Fibroblast of skin of back (primary cell): Measurements from ENCODE around the gene UNC13A. TPM values are rescaled to one million over a fixed set of nuclear protein-coding genes. Genes with fewer than 3 reads are reported as not detected.

Experiments used
- DNase-seq: peaks from one replicate; pipeline ENCODE4 v3.0.0-alpha.2; 2013
- polyA plus RNA-seq, 2 experiments: library from polyadenylated mRNA; unstranded; fragments of 120-200 nt; gene quantifications; one replicate each; pipeline ENCODE4 v1.2.1, GENCODE V29; 2013; ENCODE audit not compliant: insufficient read length in 2 of 2

The UNC13A gene
- polyA plus RNA-seq (2013, experiment 1 of 2; ENCODE audit: insufficient read length): 0.45 TPM
- polyA plus RNA-seq (2013, experiment 2 of 2; ENCODE audit: insufficient read length): 0.41 TPM

DNA sequence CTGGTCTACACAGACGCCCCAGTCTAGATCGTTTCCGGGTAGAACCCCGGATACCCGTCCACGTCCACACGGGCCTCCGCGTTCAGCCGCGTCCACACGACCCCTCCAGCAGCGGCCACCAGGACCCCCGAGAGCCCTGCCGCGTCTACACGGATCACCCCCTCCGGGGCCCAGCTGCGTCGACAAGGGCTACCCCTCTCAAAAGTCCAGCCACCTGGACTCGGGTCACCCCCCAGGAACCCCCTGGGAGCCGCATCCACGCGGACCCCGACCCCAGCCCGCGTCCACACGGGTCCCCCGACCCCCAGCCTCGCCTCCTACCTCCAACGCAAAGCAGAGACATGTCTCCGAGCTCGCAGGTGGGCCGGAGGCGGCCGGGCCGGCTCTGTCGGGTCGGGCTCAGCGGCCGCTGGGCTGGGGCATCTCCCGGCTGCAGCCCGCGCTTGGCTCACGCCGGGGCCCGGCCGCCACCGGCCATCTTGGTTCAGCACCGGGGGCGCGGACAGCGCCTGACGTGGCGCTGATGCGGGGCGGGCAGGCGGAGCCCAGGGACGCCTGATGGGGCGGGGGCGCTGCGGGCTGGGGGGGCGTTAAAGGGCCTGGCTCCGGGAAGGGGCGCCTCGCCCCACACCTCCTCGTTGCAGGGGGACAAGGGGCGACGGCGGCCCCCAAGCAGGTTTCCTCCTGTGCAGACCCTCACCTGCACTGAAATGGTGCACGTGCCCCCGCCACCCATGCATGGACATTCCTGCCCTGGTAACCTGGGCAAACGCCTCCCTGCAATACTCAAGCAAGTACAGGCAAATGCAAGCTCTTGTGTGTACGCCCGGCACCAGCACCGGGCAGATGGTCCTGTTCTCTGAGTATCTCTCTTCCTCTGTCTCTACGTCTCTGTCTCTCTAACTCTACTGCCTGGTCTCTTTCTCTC is at the start of gene UNC13A:
TSS of gene UNC13A (minus strand) at position 498 of the 928 bp plus-strand sequence. CDS start at position 343, 155 bp downstream.
- peak; percentile 44 for DNase-seq

- no peak for DNase-seq
Measured at GRCh38 chr19:17737690-17738153, 49.6 kb upstream of the UNC13A start.

- no peak for DNase-seq
Measured at GRCh38 chr19:17735410-17735809, 47.3 kb upstream of the UNC13A start.

DNA sequence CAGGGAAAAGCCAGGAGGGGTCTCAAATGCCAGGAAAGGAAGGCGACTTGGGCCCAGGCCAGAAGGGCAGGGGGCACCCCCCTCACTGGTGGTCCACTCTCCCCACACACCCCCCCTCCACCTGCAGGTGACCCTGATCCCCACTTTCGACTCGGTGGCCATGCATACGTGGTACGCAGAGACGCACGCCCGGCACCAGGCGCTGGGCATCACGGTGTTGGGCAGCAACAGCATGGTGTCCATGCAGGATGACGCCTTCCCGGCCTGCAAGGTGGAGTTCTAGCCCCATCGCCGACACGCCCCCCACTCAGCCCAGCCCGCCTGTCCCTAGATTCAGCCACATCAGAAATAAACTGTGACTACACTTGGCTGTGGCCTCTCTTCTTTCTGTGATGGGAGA is 46.0 kb upstream of the UNC13A start:
- DNase-seq: no peak

GRCh38 chr19:17733127-17733526 is 45.0 kb upstream of the UNC13A start:
- DNase-seq: no peak

- no peak for DNase-seq
Measured at GRCh38 chr19:17727843-17728242, 39.7 kb upstream of the UNC13A start.

GRCh38 chr19:17726964-17727773 is 39.0 kb upstream of the UNC13A start:
- no peak for DNase-seq

DNA sequence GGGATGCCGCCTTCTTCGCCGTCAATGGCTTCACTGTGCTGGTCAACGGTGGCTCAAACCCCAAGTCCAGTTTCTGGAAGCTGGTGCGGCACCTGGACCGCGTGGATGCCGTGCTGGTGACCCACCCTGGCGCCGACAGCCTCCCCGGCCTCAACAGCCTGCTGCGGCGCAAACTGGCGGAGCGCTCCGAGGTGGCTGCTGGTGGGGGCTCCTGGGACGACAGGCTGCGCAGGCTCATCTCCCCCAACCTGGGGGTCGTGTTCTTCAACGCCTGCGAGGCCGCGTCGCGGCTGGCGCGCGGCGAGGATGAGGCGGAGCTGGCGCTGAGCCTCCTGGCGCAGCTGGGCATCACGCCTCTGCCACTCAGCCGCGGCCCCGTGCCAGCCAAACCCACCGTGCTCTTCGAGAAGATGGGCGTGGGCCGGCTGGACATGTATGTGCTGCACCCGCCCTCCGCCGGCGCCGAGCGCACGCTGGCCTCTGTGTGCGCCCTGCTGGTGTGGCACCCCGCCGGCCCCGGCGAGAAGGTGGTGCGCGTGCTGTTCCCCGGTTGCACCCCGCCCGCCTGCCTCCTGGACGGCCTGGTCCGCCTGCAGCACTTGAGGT is 38.1 kb upstream of the UNC13A start:
- DNase-seq: no peak

- DNase-seq: no peak
Measured at GRCh38 chr19:17725422-17726078, 37.4 kb upstream of the UNC13A start.

DNA sequence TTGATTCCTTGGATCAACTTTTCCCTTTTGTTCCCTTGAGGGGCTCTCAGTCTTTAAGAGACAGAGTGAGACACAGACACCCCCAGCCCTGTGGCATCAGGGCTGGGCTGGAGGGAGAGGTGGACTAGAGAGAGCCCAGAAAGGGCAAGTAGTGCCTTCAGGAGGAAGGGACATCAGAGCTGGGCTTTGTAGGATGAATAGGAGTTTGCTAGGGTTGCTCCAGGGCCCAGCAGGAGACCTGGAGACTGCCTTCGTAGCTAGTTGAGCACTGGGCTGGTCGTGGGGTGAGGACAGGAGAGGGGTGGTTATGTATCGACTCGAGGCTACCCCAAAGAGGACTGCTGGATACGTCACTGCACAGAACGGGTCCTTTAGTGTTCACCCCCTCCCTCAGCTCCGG is 36.5 kb upstream of the UNC13A start:
- no peak for DNase-seq

DNA sequence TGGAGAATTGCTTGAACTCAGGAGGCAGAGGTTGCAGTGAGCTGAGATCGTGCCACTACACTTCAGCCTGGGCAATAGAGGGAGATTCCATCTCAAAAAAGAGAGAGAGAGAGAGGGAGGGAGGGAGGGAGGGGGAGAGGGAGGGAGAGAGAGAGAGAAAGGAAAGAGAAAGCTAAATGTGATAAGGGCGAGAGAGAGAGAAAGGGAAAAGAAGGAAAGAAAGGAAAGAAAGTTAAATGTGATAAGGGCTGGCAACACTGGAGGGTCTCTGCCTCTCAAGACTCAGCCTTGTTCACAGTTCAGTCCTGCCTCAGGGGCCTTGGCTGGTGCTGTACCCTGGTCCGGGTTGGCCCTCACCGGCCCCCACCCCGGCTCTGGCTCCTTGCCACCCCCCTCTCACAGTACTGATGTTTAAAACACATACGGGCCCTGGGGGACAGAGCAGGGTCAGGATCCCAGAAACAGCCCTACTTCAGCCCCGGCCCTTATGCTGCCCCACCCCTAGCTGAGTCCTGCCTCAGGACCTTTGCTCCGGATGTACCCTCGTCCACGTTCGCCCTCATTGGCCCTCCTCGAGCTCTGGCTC is 34.6 kb upstream of the UNC13A start:
- no peak for DNase-seq

- peak; percentile 53 for DNase-seq
Measured at GRCh38 chr19:17721821-17722220, 33.7 kb upstream of the UNC13A start.

DNA sequence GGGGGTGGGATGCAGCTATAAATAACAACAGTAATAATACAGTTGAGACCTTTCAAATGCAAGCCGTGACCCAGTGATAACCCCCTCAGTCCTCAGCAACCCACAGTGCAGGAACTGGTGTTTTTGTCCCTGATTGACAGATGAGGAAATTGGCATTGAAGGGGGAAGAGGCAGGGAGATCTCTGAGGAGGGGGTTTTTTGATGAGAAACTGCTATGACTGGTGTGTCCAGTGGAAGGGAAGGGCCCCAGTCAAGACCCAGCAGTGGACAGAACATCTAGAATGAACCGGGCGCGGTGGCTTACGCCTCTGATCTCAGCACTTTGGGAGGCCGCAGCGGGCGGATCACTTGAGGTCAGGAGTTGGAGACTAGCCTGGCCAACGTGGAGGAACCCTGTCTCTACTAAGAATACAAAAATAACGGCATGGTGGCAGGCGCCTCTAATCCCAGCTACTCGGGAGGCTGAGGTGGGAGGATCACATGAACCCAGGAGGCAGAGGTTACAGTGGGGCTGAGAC is 33.0 kb upstream of the UNC13A start:
- no peak for DNase-seq

DNA sequence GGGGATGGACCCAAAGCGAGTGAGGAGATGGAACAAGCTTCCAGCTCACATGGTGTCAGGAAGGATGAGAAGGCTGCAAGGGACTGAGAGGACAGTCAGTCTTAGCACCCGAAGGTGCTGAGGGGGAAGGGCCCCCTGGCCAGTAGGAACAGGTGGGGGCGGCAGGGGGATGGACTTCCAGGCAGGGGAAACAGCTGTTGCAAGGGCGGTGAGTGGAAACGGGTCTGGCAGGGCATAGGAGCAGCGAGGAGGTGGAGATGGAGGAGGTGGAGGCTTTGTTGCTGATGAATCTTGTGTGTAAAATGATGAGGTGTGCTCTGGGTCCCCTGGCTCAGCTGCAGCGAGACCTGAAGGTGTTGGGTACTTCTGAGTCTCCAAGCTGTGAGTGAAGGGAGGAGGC is 32.3 kb upstream of the UNC13A start:
- no peak for DNase-seq

DNA sequence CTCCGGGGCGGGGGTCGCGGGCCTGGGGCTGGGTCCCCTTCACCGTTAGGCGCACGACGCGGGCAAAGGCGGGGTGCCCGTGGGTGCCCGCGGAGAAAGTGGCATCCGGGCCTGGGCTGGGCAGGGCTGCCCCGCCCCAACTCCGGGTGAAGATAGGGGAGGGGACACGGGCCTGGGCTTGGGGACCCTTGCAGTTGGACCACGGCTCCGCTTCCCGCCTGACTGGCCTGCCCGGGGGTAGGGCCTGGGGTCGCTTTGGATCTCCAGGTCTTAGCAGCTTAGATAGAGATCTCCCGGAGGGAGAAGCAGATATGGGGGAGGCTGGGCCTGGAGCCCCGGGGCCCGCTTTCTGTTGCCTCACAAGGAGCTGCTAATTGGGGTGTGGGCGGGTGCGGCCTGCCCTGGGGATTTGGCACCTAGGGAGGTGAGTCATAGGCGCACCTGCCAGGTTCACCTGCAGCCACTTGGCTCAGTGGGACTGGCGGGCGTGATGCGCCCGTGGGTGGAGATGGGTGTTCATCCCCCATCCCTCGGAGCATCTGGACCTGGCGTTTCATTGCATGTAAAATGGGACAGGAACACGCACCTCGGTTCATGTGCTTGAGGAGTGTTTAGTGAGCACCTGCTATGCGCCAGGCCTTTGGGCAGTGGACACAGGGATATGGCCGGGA is 31.7 kb upstream of the UNC13A start:
- no peak for DNase-seq

DNA sequence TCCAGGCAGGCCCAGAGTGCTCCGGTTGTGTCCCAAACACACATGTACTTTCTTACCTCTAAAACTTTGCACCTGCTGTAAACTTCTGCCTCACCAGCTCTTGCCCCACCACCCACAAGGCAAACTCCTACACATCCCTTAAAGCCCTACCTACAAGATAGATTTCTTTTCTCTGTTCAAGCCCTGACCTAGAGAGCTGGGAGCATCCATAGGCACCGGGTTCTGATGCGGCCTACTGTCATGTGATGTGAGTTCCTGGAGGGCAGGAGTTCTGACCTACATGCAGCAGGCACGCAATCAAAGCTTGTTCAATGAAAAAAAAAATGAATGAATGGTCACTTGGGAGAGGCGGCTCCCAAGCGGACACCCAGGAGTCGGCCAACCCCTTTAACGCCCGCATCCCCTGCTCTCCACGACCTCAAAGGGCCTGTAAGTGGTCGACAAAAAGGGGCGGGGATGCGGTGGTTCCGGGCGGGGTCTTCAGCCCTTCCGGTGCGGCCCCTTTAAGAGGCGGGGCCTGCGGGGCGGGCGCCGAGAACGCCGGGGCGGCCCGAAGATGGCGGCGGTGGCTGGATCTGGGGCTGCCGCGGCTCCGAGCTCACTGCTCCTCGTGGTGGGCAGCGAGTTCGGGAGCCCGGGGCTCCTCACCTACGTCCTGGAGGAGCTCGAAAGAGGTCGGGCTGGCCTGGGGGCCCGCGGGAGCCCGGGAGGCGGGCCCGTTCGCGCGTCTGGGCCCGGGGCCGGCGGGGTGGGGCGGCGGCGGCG is 31.0 kb upstream of the UNC13A start, which contains the start of gene MAP1S:
TSS of gene MAP1S (plus strand) at position 534 of the 765 bp plus-strand sequence. CDS start at position 557, 23 bp downstream.
- DNase-seq: peak; percentile 63

DNA sequence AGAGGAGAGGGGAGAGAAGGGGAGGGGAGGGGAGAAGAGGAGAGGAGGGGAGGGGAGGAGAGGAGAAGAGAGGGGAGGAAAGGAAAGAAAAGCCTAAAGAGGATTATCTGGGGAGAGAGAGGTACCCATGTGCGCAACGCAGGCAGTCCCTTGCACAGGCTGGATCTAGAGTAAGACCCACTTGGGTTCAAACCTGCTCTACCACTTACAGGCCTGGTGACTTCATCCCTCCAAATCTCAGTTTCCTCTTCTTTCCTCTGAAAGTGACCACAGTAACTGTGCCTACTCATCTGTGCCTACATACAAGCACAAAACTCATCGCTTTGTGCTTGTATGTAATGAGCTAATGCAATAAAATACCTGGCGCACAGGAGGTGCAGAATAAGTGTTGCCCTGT is 30.4 kb upstream of the UNC13A start:
- no peak for DNase-seq

DNA sequence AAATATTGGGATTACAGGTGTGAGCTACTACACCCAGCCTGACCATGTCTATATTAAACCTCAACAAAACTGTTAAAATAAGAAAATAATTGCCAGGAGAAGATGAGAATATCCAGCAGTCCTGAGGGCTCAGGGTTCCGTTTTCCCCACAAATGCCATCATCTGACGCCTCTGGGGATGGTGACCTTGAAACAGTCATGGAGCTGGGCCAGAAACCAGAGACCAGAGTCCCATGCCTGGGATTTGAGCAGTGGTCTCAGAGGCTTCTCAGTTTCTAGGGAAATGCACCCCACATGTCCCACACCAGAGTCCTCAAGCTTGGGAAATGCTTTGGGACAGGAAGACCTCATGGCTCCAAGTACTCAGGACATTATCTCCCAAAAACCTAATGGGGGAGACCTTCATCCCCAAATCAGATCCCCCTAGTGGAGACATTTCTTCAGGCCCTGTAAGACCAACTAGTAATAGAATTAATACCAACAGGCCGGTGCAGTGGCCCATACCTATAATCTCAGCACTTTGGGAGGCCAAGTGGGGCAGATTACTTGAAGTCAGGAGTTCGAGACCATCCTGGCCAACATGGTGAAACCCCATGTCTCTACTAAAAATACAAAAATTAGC is 28.3 kb upstream of the UNC13A start:
- no peak for DNase-seq

DNA sequence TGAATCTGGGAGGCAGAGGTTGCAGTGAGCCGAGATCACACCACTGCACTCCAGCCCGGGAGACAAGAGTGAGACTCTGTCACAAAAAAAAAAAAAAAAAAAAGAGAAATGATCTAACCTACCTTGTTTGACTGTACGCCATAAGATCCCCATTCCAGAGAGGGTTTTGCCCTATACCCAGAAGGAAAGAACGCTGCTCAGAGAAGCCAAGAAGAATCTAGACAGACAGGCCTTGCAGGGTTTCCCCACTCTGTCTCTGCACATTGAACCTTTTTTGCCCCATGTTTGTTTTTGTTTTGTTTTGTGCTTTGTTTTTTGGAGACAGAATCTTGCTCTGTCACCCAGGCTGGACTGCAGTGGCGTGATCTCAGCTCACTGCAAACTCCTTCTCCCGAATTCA is 23.7 kb upstream of the UNC13A start:
- DNase-seq: no peak

DNA sequence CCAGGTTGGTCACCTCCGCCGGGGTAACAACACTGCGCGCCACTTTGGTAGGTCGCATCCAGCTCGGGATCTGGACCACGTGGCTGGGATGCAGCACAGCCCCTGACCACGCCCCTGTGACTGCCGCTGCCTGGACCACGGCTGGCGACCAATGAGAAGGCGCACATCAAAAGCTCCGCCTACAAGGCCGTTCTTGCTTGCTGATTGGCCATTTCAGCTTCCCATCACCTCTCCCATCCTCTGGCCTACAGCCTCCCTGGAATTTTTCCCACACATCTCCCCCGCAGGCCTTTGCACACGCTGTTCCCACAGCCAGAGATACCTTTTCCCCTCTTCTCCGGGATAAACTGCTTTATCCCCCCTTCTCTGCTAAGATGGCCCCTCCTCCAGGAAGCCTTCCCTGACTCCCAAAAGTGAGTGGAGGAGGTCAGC is 18.6 kb upstream of the UNC13A start:
- peak; percentile 55 for DNase-seq
